IPS DF 6.9 (cell line): ENCODE measurements around the gene RASAL1.

Experiments used
- DNase-seq: peaks from one replicate; pipeline ENCODE4 v3.0.0-alpha.2; 2013; ENCODE audit warnings: low read depth, low spot score
- H3K27ac ChIP-seq: one replicate; pipeline ENCODE4 v1.5.1; 2013; ENCODE audit warnings: low read length, control low read depth
- H3K27me3 ChIP-seq: 2 replicates; pipeline ENCODE4 v1.6.1; 2013; ENCODE audit warnings: mild to moderate bottlenecking, low read length; ENCODE audit not compliant: control insufficient read depth, insufficient read depth
- H3K36me3 ChIP-seq: 2 replicates; pipeline ENCODE4 v1.6.1; 2013; ENCODE audit warnings: low read length; ENCODE audit not compliant: control insufficient read depth, insufficient read depth
- H3K4me1 ChIP-seq: 2 replicates; pipeline ENCODE4 v1.6.1; 2013; ENCODE audit warnings: low read length; ENCODE audit not compliant: control insufficient read depth, insufficient read depth
- H3K4me3 ChIP-seq: 2 replicates; pipeline ENCODE4 v1.5.1; 2013; ENCODE audit warnings: mild to moderate bottlenecking, low read length
- H3K9me3 ChIP-seq: 2 replicates; pipeline ENCODE4 v1.6.1; 2013; ENCODE audit warnings: low read length, inconsistent platforms; ENCODE audit not compliant: control insufficient read depth, insufficient read depth
- WGBS: extraction: QIAGEN DNeasy Blood & Tissue Kit; methylation state at CpG from one replicate; pipeline ENCODE4 v1.1.7; 2013; ENCODE audit warnings: mixed read lengths, missing lambda C conversion rate; ENCODE audit not compliant: insufficient read length, insufficient coverage; 5-methylcytosine and 5-hydroxymethylcytosine counted together

The RASAL1 gene

DNA sequence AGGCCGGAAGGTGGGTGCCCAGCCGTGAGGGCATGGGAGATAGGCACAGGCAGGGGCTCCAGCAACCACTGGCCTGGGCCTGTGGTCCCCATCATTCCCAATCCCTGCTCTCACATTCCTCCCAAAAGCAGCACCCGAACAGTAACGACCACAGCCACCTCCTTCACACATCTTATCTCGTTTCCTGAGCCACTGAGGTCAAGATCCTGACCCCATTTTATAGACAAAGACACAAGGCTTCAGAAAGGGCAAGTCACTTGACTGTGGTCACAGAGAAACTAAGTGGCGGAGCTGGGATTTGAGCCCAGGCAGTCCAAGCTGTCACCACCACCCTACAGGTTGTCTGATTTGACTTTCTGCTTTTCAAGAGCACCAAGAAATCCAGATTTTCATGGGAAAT, 40.2 kb downstream of the RASAL1 start:
- Histone ChIP-seq H3K4me3 (no peak overlapping the region), H3K27ac (no peak overlapping the region), H3K9me3 (no peaks in the 10 kb centered on the region), H3K27me3 (no peaks in the 10 kb centered on the region), H3K4me1 (no peaks in the 10 kb centered on the region), H3K36me3 (no peaks in the 10 kb centered on the region)
- WGBS, result no CpG with 5 or more reads among the region's 6 CpGs
- no peak for DNase-seq

DNA sequence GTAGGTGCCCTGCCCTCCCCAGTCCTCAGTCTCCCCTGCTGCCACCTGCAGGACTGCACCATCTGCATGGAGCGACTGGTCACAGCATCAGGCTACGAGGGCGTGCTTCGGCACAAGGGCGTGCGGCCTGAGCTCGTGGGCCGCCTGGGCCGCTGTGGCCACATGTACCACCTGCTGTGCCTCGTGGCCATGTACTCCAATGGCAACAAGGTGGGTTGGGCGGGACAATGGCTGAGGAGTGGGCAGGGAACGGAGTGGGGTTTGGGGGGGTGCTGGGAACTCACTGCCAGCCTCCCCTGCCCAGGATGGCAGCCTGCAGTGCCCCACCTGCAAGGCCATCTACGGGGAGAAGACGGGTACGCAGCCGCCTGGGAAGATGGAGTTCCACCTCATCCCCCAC, 40.8 kb downstream of the RASAL1 start:
- Histone ChIP-seq H3K4me3 (no peak overlapping the region), H3K27me3 (no peaks in the 10 kb centered on the region), H3K4me1 (no peaks in the 10 kb centered on the region), H3K9me3 (no peaks in the 10 kb centered on the region), H3K36me3 (no peaks in the 10 kb centered on the region), H3K27ac (no peak overlapping the region)
- no peak for DNase-seq
- WGBS, result no CpG with 5 or more reads among the region's 16 CpGs

DNA sequence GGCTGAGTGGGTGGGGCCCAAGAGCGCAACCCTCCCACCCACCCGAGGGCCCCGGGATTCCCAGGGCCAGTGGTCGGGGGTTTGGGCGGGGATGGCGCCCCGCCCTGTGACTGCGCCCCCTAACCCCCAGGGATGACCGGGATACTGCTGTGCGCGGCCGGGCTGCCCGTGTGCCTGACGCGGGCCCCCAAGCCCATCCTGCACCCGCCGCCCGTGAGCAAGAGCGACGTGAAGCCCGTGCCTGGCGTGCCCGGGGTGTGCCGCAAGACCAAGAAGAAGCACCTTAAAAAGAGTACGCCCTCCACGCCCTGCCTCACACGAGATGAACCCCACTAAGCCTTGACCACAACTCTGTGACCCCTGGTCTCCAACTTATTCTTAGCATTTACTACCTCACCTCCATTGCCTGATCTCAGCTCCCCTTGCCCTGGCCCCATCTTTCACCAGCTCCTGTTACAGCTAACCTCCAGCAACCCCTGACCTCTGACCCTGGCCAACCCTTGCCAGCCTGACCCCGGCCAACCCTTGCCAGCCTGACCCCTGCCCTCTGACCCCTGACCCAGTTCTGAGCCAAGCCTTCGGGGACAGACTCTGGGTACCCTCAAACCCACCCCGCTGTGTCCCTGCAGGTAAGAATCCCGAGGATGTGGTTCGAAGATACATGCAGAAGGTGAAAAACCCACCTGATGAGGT, 42.0 kb downstream of the RASAL1 start:
- Histone ChIP-seq H3K27ac (no peak overlapping the region), H3K4me3 (peak overlapping the region; percentile 33; the same call in 1 of the 2 replicates), H3K36me3 (no peaks in the 10 kb centered on the region), H3K9me3 (no peaks in the 10 kb centered on the region), H3K27me3 (no peaks in the 10 kb centered on the region), H3K4me1 (no peaks in the 10 kb centered on the region; the same call in 1 of the 2 replicates)
- WGBS, result no CpG with 5 or more reads among the region's 32 CpGs
- no peak for DNase-seq

- H3K36me3 ChIP-seq, result no peaks in the 10 kb centered on the region
- no peaks in the 10 kb centered on the region for H3K9me3 ChIP-seq
- no peak overlapping the region for H3K27ac ChIP-seq
- no CpG with 5 or more reads among the region's 31 CpGs for WGBS
- no peaks in the 10 kb centered on the region; the same call in 1 of the 2 replicates for H3K4me1 ChIP-seq
- H3K27me3 ChIP-seq, result no peaks in the 10 kb centered on the region
- DNase-seq, result no peak
- H3K4me3 ChIP-seq, result peak overlapping the region; percentile 33; the same call in 1 of the 2 replicates
These were observed 42.8 kb downstream of the RASAL1 start for GRCh38 chr12:113092607-113093408.

DNA sequence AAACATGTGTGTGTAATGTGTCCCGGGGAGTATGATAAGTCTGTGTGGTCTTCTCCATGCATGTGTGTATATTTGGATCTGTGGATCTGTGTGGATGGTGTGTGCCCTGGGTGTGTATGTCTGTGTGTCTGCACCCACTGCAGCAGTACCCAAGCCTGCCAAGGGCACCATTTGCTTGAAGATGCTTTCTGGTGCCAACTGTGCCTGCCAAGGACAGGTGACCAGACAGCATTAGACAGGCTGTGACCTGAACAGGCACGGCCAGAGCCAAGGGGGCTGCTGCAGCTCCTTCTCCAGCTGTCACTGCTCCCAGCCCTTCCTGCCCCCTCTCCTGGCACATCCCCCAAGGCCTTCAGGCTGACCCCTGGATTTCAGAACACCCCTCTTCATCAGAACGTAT, 44.1 kb downstream of the RASAL1 start:
- Histone ChIP-seq H3K27ac (no peak overlapping the region), H3K27me3 (no peaks in the 10 kb centered on the region), H3K4me1 (peaks cover 3% of the 10 kb centered on the region; the same call in 1 of the 2 replicates), H3K36me3 (no peaks in the 10 kb centered on the region), H3K9me3 (no peaks in the 10 kb centered on the region), H3K4me3 (no peak overlapping the region)
- DNase-seq, result no peak
- no CpG with 5 or more reads among the region's 3 CpGs for WGBS

- no peak for DNase-seq
- no peaks in the 10 kb centered on the region for H3K27me3 ChIP-seq
- H3K27ac ChIP-seq, result no peak overlapping the region
- no peaks in the 10 kb centered on the region for H3K36me3 ChIP-seq
- WGBS, result no CpG with 5 or more reads among the region's 21 CpGs
- no peak overlapping the region for H3K4me3 ChIP-seq
- H3K4me1 ChIP-seq, result peaks cover 3% of the 10 kb centered on the region; the same call in 1 of the 2 replicates
- H3K9me3 ChIP-seq, result no peaks in the 10 kb centered on the region
These were observed 44.8 kb downstream of the RASAL1 start for GRCh38 chr12:113090740-113091139.

- no peak for DNase-seq
- Histone ChIP-seq H3K4me1 (peaks cover 3% of the 10 kb centered on the region; the same call in 1 of the 2 replicates), H3K27ac (no peak overlapping the region), H3K27me3 (no peaks in the 10 kb centered on the region), H3K4me3 (no peak overlapping the region), H3K9me3 (no peaks in the 10 kb centered on the region), H3K36me3 (no peaks in the 10 kb centered on the region)
These were observed 45.7 kb downstream of the RASAL1 start for GRCh38 chr12:113089839-113090238.

- H3K36me3 ChIP-seq, result no peaks in the 10 kb centered on the region
- DNase-seq, result no peak
- no peaks in the 10 kb centered on the region for H3K9me3 ChIP-seq
- no CpG with 5 or more reads among the region's 13 CpGs for WGBS
- no peak overlapping the region for H3K4me3 ChIP-seq
- H3K27ac ChIP-seq, result no peak overlapping the region
- peaks cover 3% of the 10 kb centered on the region; the same call in 1 of the 2 replicates for H3K4me1 ChIP-seq
- H3K27me3 ChIP-seq, result no peaks in the 10 kb centered on the region
These were observed 46.4 kb downstream of the RASAL1 start for GRCh38 chr12:113088971-113089756.

- Histone ChIP-seq H3K27me3 (no peaks in the 10 kb centered on the region), H3K4me1 (peaks cover 3% of the 10 kb centered on the region; the same call in 1 of the 2 replicates), H3K9me3 (no peaks in the 10 kb centered on the region), H3K36me3 (no peaks in the 10 kb centered on the region), H3K27ac (no peak overlapping the region), H3K4me3 (no peak overlapping the region)
- no CpG with 5 or more reads among the region's 3 CpGs for WGBS
- DNase-seq, result no peak
These were observed 47.5 kb downstream of the RASAL1 start for GRCh38 chr12:113088037-113088436.

- Histone ChIP-seq H3K36me3 (no peaks in the 10 kb centered on the region), H3K9me3 (no peaks in the 10 kb centered on the region), H3K27ac (no peak overlapping the region), H3K27me3 (no peaks in the 10 kb centered on the region), H3K4me3 (no peak overlapping the region), H3K4me1 (peaks cover 3% of the 10 kb centered on the region; the same call in 1 of the 2 replicates)
- DNase-seq, result no peak
- no CpG with 5 or more reads among the region's 5 CpGs for WGBS
These were observed 48.4 kb downstream of the RASAL1 start for GRCh38 chr12:113087193-113087592.
